Measurements from ENCODE around the gene GJC1.

DNA sequence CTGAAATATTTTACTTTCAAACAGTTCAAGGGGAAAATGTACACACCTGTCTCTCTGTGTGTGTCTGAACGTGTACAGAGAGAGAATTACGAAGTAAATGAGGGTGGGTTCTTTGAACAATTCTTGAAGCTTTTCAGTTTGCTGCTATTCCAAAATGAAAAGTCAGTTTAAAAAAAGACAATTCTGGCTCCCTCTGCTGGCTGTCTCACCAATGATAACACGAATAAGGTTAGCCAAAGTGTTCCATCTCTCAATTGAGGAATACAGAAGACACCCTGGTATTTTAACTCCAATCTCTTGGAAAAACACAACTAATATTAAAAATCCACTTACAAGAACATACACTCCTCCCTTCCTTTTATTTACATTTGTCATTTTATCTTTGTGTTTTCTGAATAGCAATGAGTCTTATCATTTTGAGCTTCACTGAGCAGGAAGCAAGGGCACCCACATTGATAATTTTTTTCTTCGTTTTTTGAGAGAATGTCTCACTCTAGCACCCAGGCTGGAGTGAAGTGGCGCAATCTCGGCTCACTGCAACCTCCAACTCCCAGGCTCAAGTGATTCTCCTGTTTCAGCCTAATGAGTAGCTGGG lies 48.6 kb upstream of the GJC1 start:
- TF ChIP-seq EP300 (IDR thresholded peaks at IDR 0.05): no peak
- TF ChIP-seq, protein P1, sequence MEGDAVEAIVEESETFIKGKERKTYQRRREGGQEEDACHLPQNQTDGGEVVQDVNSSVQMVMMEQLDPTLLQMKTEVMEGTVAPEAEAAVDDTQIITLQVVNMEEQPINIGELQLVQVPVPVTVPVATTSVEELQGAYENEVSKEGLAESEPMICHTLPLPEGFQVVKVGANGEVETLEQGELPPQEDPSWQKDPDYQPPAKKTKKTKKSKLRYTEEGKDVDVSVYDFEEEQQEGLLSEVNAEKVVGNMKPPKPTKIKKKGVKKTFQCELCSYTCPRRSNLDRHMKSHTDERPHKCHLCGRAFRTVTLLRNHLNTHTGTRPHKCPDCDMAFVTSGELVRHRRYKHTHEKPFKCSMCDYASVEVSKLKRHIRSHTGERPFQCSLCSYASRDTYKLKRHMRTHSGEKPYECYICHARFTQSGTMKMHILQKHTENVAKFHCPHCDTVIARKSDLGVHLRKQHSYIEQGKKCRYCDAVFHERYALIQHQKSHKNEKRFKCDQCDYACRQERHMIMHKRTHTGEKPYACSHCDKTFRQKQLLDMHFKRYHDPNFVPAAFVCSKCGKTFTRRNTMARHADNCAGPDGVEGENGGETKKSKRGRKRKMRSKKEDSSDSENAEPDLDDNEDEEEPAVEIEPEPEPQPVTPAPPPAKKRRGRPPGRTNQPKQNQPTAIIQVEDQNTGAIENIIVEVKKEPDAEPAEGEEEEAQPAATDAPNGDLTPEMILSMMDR (IDR thresholded peaks at IDR 0.05): peak; percentile 21 to 33 (median 32)

Measured in tibial nerve (tissue), 4 donors.